GM12878 (cell line): Measurements from ENCODE around the gene ERICH4. TPM values are rescaled to one million over a fixed set of nuclear protein-coding genes. Genes with fewer than 3 reads are reported as not detected.
"Not testable (repeated sequence)": the region's sequence is repeated elsewhere in the genome, so short reads cannot be mapped to it uniquely, and the experiment has no call there.

ENCODE experiments used
- ATAC-seq: fragments of 200-7000 bp; cut with Tn5 transposase; 3 replicates; pipeline ENCODE4 v1.9.1; 2020; ENCODE audit warnings: mild to moderate bottlenecking, moderate library complexity
- BruUV-seq: library from RNA; stranded (reverse); fragments of 400-500 nt; replicated peaks from 2 replicates; lab custom pipeline; 2021; lab: Mats Ljungman, UMichigan
- CTCF ChIA-PET: fragments of 300-600 bp; sonication (Branson Sonifier 250); formaldehyde crosslinking; extraction: SDS; loops from one replicate; lab custom pipeline; 2021; ENCODE audit warnings: inconsistent platforms; lab: Yijun Ruan, JAX
- POLR2A ChIA-PET: fragments of 350-600 bp; formaldehyde crosslinking; extraction: SDS; loops from one replicate; lab custom pipeline; 2021; ENCODE audit warnings: inconsistent platforms; lab: Charles Lee
- RAD21 ChIA-PET: fragments of 300-600 bp; sonication (Branson Sonifier 250); formaldehyde crosslinking; loops from one replicate; lab custom pipeline; 2023; ENCODE audit warnings: antibody characterized with exemption; ENCODE audit not compliant: unreplicated experiment; lab: Charles Lee
- SMC1A ChIA-PET: fragments of 300-600 bp; sonication (Branson Sonifier 250); formaldehyde crosslinking; loops from one replicate; lab custom pipeline; 2023; ENCODE audit not compliant: unreplicated experiment, uncharacterized antibody; lab: Charles Lee
- DNase-seq: peaks from one replicate; pipeline ENCODE4 v3.0.0-alpha.2; 2011; ENCODE audit warnings: low read depth, low spot score
- FAIRE-seq: peaks from 3 replicates; lab custom pipeline; 2011; peaks lifted over from hg19 to GRCh38; lab: Jason Lieb, UNC
- H2AFZ ChIP-seq: 2 replicates; pipeline ENCODE4 v1.6.0; 2011; ENCODE audit warnings: low read depth, low read length, control low read depth; ENCODE audit not compliant: control insufficient read depth
- H3K27ac ChIP-seq: 2 replicates; pipeline ENCODE4 v1.5.1; 2011; ENCODE audit warnings: control low read depth; ENCODE audit not compliant: control insufficient read depth, insufficient read depth
- H3K27me3 ChIP-seq, 2 experiments: replicated peaks in 1 of 2; 2 replicates each; pipeline versions ENCODE4 v1.6.0 to v1.6.1; 2011; ENCODE audit warnings: low read length in 1 of 2; ENCODE audit not compliant: control insufficient read depth in 2 of 2, insufficient read depth in 2 of 2
- H3K36me3 ChIP-seq, 2 experiments: 2 replicates each; pipeline ENCODE4 v1.5.1; 2011; ENCODE audit warnings: low read length in 1 of 2; ENCODE audit not compliant: control insufficient read depth in 2 of 2, insufficient read depth in 2 of 2
- H3K4me1 ChIP-seq: 2 replicates; pipeline ENCODE4 v1.6.1; 2011; ENCODE audit warnings: mild to moderate bottlenecking, low read length, moderate library complexity, mixed read lengths; ENCODE audit not compliant: control insufficient read depth, insufficient read depth
- H3K4me2 ChIP-seq: 2 replicates; pipeline ENCODE4 v1.6.0; 2011; ENCODE audit warnings: control low read depth; ENCODE audit not compliant: control insufficient read depth, insufficient read depth
- H3K4me3 ChIP-seq: fragments of 200-600 bp; sonication (generic); 2 replicates; pipeline ENCODE4 v1.5.1; 2016
- H3K79me2 ChIP-seq: 2 replicates; pipeline ENCODE4 v1.6.0; 2011; ENCODE audit warnings: low read length; ENCODE audit not compliant: control insufficient read depth, insufficient read depth
- H3K9ac ChIP-seq: 2 replicates; pipeline ENCODE4 v1.8.0; 2011; ENCODE audit warnings: low read length, control low read depth, mixed read lengths; ENCODE audit not compliant: control insufficient read depth, insufficient read depth
- H3K9me3 ChIP-seq: replicated peaks from 3 replicates; pipeline ENCODE4 v1.5.1; 2011; ENCODE audit warnings: mild to moderate bottlenecking, low read length; ENCODE audit not compliant: control insufficient read depth, insufficient read depth
- H4K20me1 ChIP-seq: 2 replicates; pipeline ENCODE4 v1.6.0; 2011; ENCODE audit not compliant: control insufficient read depth, insufficient read depth
- ASH2L ChIP-seq: fragments of 300-600, 200-600 bp; sonication (generic); IDR thresholded peaks from 2 replicates; pipeline ENCODE4 v1.6.1; 2017; ENCODE audit warnings: low read depth, mild to moderate bottlenecking, borderline replicate concordance
- CBX5 ChIP-seq: sonication (generic); IDR thresholded peaks from 2 replicates; pipeline ENCODE4 v1.6.1; 2016; ENCODE audit warnings: low read depth, moderate library complexity, mild to moderate bottlenecking, inconsistent platforms
- IRF5 ChIP-seq: fragments of 450-650 bp; IDR thresholded peaks from 2 replicates; pipeline ENCODE4 v1.6.1; 2017; ENCODE audit warnings: borderline replicate concordance
- KDM1A ChIP-seq: fragments of 200-600 bp; sonication (generic); IDR thresholded peaks from 2 replicates; pipeline ENCODE4 v1.6.1; 2016; ENCODE audit warnings: borderline replicate concordance
- POLR2A ChIP-seq: IDR thresholded peaks from 2 replicates; pipeline ENCODE4 v1.6.1; 2011; ENCODE audit warnings: low read depth, mild to moderate bottlenecking, low read length
- RAD21 ChIP-seq: IDR thresholded peaks from 2 replicates; pipeline ENCODE4 v1.6.1; 2011; ENCODE audit warnings: mild to moderate bottlenecking, low read depth, low read length, moderate library complexity; ENCODE audit not compliant: insufficient read depth
- SP1 ChIP-seq: IDR thresholded peaks from one replicate; pipeline ENCODE4 v1.6.1; 2011; ENCODE audit warnings: low read depth, low read length
- TBL1XR1 ChIP-seq: IDR thresholded peaks from 2 replicates; pipeline ENCODE4 v1.6.1; 2012; ENCODE audit warnings: low read depth, low read length, improper control_type of control experiment
- WGBS: methylation state at CpG from one replicate; pipeline ENCODE4 v1.1.6; 2016; ENCODE audit warnings: low lambda C conversion rate; ENCODE audit not compliant: insufficient replicate concordance, insufficient coverage; ENCODE audit errors: missing lambda C conversion rate; 5-methylcytosine and 5-hydroxymethylcytosine counted together
- in situ Hi-C: fragments of 300-500 bp; cut with MboI; formaldehyde crosslinking; loops from 9 replicates; pipeline ENCODE4 v1.14.3; 2018; ENCODE audit warnings: mixed read lengths
- intact Hi-C: fragments of 100-400 bp; cut with micrococcal nuclease; formaldehyde crosslinking; loops from one replicate; pipeline ENCODE4 v1.14.2; 2022; ENCODE audit not compliant: unreplicated experiment
- polyA plus RNA-seq, 11 experiments: library from polyadenylated mRNA; depleted of rRNA in 4 of 11; unstranded in 6 of 11; stranded (reverse) in 5 of 11; fragments of >200 nt; fragmentation: Nextera tagmentation in 4 of 11; fragmentation: Illumina TruSeq in 1 of 11; extraction: Ambion mirVana in 4 of 11; extraction: Trizol in 1 of 11; gene quantifications; 1 replicate in 1 of 11; 2 replicates in 10 of 11; pipeline versions ENCODE4 v1.2.1 to v1.2.3, GENCODE V29; 2011 to 2016; ENCODE audit warnings: inconsistent platforms in 2 of 11, missing spikeins in 2 of 11, low read depth in 1 of 11
- total RNA-seq, 4 experiments: library from RNA; depleted of rRNA in 3 of 4; stranded (reverse); fragments of >200 nt in 3 of 4; fragmentation: Illumina TruSeq in 1 of 4; extraction: Trizol in 1 of 4; gene quantifications; 2 replicates each; pipeline versions ENCODE4 v1.2.1 to v1.2.3, GENCODE V29; 2013 to 2021

Gene ERICH4
- total and polyA plus RNA-seq, 10 of the 15 experiments (the other 5 are each of a cell fraction or from before 2014, with no cell fraction given) = not detected

DNA sequence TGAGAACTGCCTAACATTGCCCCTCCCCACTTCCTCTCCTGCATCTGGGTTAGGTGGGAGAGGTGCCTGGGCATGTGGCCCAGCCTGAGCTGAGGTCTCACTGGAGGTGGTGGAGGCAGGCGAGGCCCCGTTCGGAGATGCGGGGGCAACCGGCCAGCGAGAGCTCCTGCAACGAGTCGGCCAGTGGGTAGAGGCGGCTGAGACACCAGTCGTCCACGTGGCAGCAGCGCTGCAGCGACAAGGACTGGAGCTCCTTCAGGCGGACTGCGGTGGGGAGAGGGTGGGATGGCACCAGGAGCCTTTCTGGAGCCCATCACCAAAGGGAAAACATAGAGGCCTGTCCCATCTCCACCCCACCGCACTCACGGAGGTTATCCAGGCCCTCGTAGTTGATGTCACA lies 9.8 kb upstream of the ERICH4 start:
- DNase-seq = no peak
- POLR2A ChIA-PET = interaction anchor here (0.5 to 0.6 kb wide), 2 partner anchors 68 to 626 kb away, joined by 3 to 5 read pairs; no protein-coding TSS in a partner anchor
- WGBS = 95% methylated on average over 14 of the region's 18 CpGs
- RAD21 ChIA-PET = no interaction called here
- ATAC-seq = no peak
- SMC1A ChIA-PET = no interaction called here
- Histone ChIP-seq H3K4me1 (no peaks in the 10 kb centered on the region), H2AFZ (no peak overlapping the region), H3K36me3 (peaks cover 9 to 16% of the 10 kb centered on the region in 2 experiments), H3K9ac (no peak overlapping the region), H3K4me2 (no peak overlapping the region), H4K20me1 (no peaks in the 10 kb centered on the region; the same call in 1 of the 2 replicates), H3K4me3 (no peak overlapping the region), H3K9me3 (no peaks in the 10 kb centered on the region), H3K27me3 (no peaks in the 10 kb centered on the region), H3K27ac (no peak overlapping the region), H3K79me2 (no peaks in the 10 kb centered on the region)
- no peak for TF ChIP-seq KDM1A
- no peak for TF ChIP-seq CBX5
- no peak for TF ChIP-seq RAD21
- TF ChIP-seq SP1 = no peak
- TF ChIP-seq POLR2A = peak; percentile 34; the same call in 1 of the 2 replicates
- no peak for TF ChIP-seq IRF5
- in situ Hi-C loops (no loop called here), intact Hi-C loops (no loop called here)
- CTCF ChIA-PET = interaction anchor here (0.7 to 1.7 kb wide), 4 partner anchors 23 to 1142 kb away, joined by 3 to 5 read pairs (median 4); no protein-coding TSS in a partner anchor
- no TSS peak for BruUV-seq
- no peak for FAIRE-seq

- intact Hi-C loops = no loop called here
- Histone ChIP-seq H3K9me3 (no peaks in the 10 kb centered on the region), H3K4me3 (no peak overlapping the region), H3K4me2 (no peak overlapping the region), H2AFZ (no peak overlapping the region), H3K27ac (no peak overlapping the region), H3K27me3 (no peaks in the 10 kb centered on the region), H3K9ac (no peak overlapping the region), H4K20me1 (no peaks in the 10 kb centered on the region), H3K36me3 (peaks cover 9 to 10% of the 10 kb centered on the region in 2 experiments; a peak in 3 of 4 replicates), H3K4me1 (no peaks in the 10 kb centered on the region), H3K79me2 (peaks cover 2% of the 10 kb centered on the region)
- ChIA-PET SMC1A (no interaction called here), RAD21 (interaction anchor here (0.7 kb wide), 1 partner anchor 14 kb away, joined by 3 read pairs; no protein-coding TSS in a partner anchor), CTCF (interaction anchor here (0.6 kb wide), 1 partner anchor 129 kb away, joined by 3 read pairs; no protein-coding TSS in a partner anchor), POLR2A (no interaction called here)
- DNase-seq = no peak
- TF ChIP-seq ASH2L = no peak
- no peak for TF ChIP-seq TBL1XR1
- no TSS peak for BruUV-seq
- FAIRE-seq = no peak
- 81% methylated on average over 5 of the region's 5 CpGs for WGBS
- in situ Hi-C loops = no loop called here
- ATAC-seq = no peak
Observed at GRCh38 chr19:41434450-41434849, 8.5 kb upstream of the ERICH4 start.

GRCh38 chr19:41435376-41435775 lies 7.6 kb upstream of the ERICH4 start:
- H3K4me1 ChIP-seq, H3K27ac ChIP-seq, in situ Hi-C loops, BruUV-seq, POLR2A ChIA-PET, H3K4me2 ChIP-seq, FAIRE-seq, H3K9ac ChIP-seq, H4K20me1 ChIP-seq, H3K79me2 ChIP-seq, H2AFZ ChIP-seq, DNase-seq, ATAC-seq, H3K27me3 ChIP-seq, H3K9me3 ChIP-seq, H3K4me3 ChIP-seq: not testable (repeated sequence)
- 99% methylated on average over 11 of the region's 11 CpGs for WGBS
- SMC1A ChIA-PET = interaction anchor here (0.8 to 0.9 kb wide), 2 partner anchors 15 to 22 kb away, joined by 3 read pairs; no protein-coding TSS in a partner anchor
- H3K36me3 ChIP-seq = peaks cover 9 to 10% of the 10 kb centered on the region in 2 experiments; a peak in 3 of 4 replicates
- intact Hi-C loops = loop anchor here (5.0 kb wide), 1 partner anchor 233 kb away; no protein-coding TSS in a partner anchor
- CTCF ChIA-PET = interaction anchor here (1.0 kb wide), 1 partner anchor 162 kb away, joined by 3 read pairs; no protein-coding TSS in a partner anchor
- RAD21 ChIA-PET = interaction anchor here (1.0 kb wide), 1 partner anchor 128 kb away, joined by 3 read pairs; no protein-coding TSS in a partner anchor
